Measurements from ENCODE around the gene L3MBTL4.

Gene L3MBTL4

GRCh38 chr18:6315517-6316331 lies 99.0 kb downstream of the L3MBTL4 start (continued):
- TF ChIP-seq CSRNP3 (CRISPR knock-in tag; IDR thresholded peaks at IDR 0.05) (no peak), ZC3H10 (CRISPR knock-in tag; IDR thresholded peaks at IDR 0.05) (no peak), ZFP3 (CRISPR knock-in tag; IDR thresholded peaks at IDR 0.05) (no peak), RARB (CRISPR knock-in tag; IDR thresholded peaks at IDR 0.05) (no peak), ZFP30 (CRISPR knock-in tag; IDR thresholded peaks at IDR 0.05) (no peak), ZNF565 (CRISPR knock-in tag; conservative IDR thresholded peaks at IDR 0.05; ENCODE audit: low read depth) (no peak)

- TF ChIP-seq BACH2 (CRISPR knock-in tag; IDR thresholded peaks at IDR 0.05; ENCODE audit: borderline replicate concordance), result no peak
- TF ChIP-seq TCF4 (CRISPR knock-in tag; IDR thresholded peaks at IDR 0.05; ENCODE audit: borderline replicate concordance), result no peak
- TF ChIP-seq ZC3H10 (CRISPR knock-in tag; IDR thresholded peaks at IDR 0.05), result no peak
- ATAC-seq, result no peak
These were observed 101.3 kb downstream of the L3MBTL4 start for GRCh38 chr18:6313415-6313814.

- no peak for ATAC-seq
These were observed 103.1 kb downstream of the L3MBTL4 start for GRCh38 chr18:6311456-6312215.

GRCh38 chr18:6310714-6311113 lies 104.0 kb downstream of the L3MBTL4 start:
- ATAC-seq, result no peak
- TF ChIP-seq ZNF70 (CRISPR knock-in tag; IDR thresholded peaks at IDR 0.05), result no peak
- no peak for TF ChIP-seq PPARA (CRISPR knock-in tag; IDR thresholded peaks at IDR 0.05; ENCODE audit: borderline replicate concordance)
- TF ChIP-seq ZFP30 (CRISPR knock-in tag; IDR thresholded peaks at IDR 0.05), result no peak
- no peak for TF ChIP-seq CREB5 (CRISPR knock-in tag; IDR thresholded peaks at IDR 0.05; ENCODE audit: low read depth)
- no peak for TF ChIP-seq ZNF565 (CRISPR knock-in tag; conservative IDR thresholded peaks at IDR 0.05; ENCODE audit: low read depth)
- no peak for TF ChIP-seq GLIS3 (CRISPR knock-in tag; IDR thresholded peaks at IDR 0.05)
- TF ChIP-seq ZNF8 (CRISPR knock-in tag; IDR thresholded peaks at IDR 0.05), result no peak
- no peak for TF ChIP-seq ESRRG (CRISPR knock-in tag; IDR thresholded peaks at IDR 0.05)

More at GRCh38 chr18:6311456-6312215, 103.1 kb downstream of the L3MBTL4 start:
- no peak for TF ChIP-seq TCF4 (CRISPR knock-in tag; IDR thresholded peaks at IDR 0.05; ENCODE audit: borderline replicate concordance)
- TF ChIP-seq ZFP30 (CRISPR knock-in tag; IDR thresholded peaks at IDR 0.05), result no peak
- no peak for TF ChIP-seq PATZ1 (CRISPR knock-in tag; IDR thresholded peaks at IDR 0.05; ENCODE audit: borderline replicate concordance)
- no peak for TF ChIP-seq OSR1 (CRISPR knock-in tag; IDR thresholded peaks at IDR 0.05)
- no peak for TF ChIP-seq ZFP3 (CRISPR knock-in tag; IDR thresholded peaks at IDR 0.05)
- no peak for TF ChIP-seq CREB5 (CRISPR knock-in tag; IDR thresholded peaks at IDR 0.05; ENCODE audit: low read depth)
- no peak for TF ChIP-seq ISL1 (CRISPR knock-in tag; IDR thresholded peaks at IDR 0.05)
- TF ChIP-seq POU6F1 (CRISPR knock-in tag; IDR thresholded peaks at IDR 0.05; ENCODE audit: borderline replicate concordance, low read depth), result no peak
- TF ChIP-seq ARNTL (CRISPR knock-in tag; IDR thresholded peaks at IDR 0.05; ENCODE audit: borderline replicate concordance, low read depth), result no peak
- no peak for TF ChIP-seq RARB (CRISPR knock-in tag; IDR thresholded peaks at IDR 0.05)
- TF ChIP-seq CSDC2 (CRISPR knock-in tag; IDR thresholded peaks at IDR 0.05), result no peak
